Heart left ventricle (tissue), 16 donors: ENCODE results near the gene CYP1B1. TPM values are rescaled to one million over a fixed set of nuclear protein-coding genes. Genes with fewer than 3 reads are reported as not detected.
"Not testable (repeated sequence)": the region's sequence is repeated elsewhere in the genome, so short reads cannot be mapped to it uniquely, and the experiment has no call there.

Experiments used
- ATAC-seq, 4 donors: fragments of 200-7000 bp; cut with Tn5 transposase; one replicate each; pipeline ENCODE4 v1.9.1; 2020 to 2022; ENCODE audit warnings: moderate library complexity in 4 of 4, mild to moderate bottlenecking in 3 of 4, moderate number of reproducible peaks in 1 of 4
- DNase-seq, 5 donors: peaks; one replicate each; pipeline ENCODE4 v3.0.0-alpha.2; 2020
- H3K27ac ChIP-seq, 12 donors: fragments of 200-600 bp; sonication (generic) in 4 of 12; one replicate each; pipeline versions ENCODE4 v1.5.0 to v1.8.0; 2016 to 2022; ENCODE audit warnings: mild to moderate bottlenecking in 2 of 12
- H3K27me3 ChIP-seq, 9 donors: fragments of 200-600 bp; sonication (generic) in 2 of 9; one replicate each; pipeline versions ENCODE4 v1.5.1 to v1.8.0; 2016 to 2022; ENCODE audit warnings: mild to moderate bottlenecking in 3 of 9
- H3K36me3 ChIP-seq, 9 donors: fragments of 200-600 bp; sonication (generic) in 2 of 9; one replicate each; pipeline versions ENCODE4 v1.5.0 to v1.8.0; 2018 to 2022; ENCODE audit warnings: mild to moderate bottlenecking in 2 of 9
- H3K4me1 ChIP-seq, 12 donors: fragments of 200-600 bp; sonication (generic) in 4 of 12; one replicate each; pipeline versions ENCODE4 v1.5.0 to v1.8.0; 2016 to 2022; ENCODE audit warnings: mild to moderate bottlenecking in 3 of 12
- H3K4me3 ChIP-seq, 12 donors: fragments of 200-600 bp; sonication (generic) in 4 of 12; one replicate each; pipeline versions ENCODE4 v1.5.0 to v1.8.0; 2017 to 2022; ENCODE audit warnings: mild to moderate bottlenecking in 9 of 12, moderate library complexity in 4 of 12
- H3K9me3 ChIP-seq, 12 donors: fragments of 200-600 bp; sonication (generic) in 4 of 12; one replicate each; pipeline versions ENCODE4 v1.5.0 to v1.8.0; 2016 to 2022; ENCODE audit warnings: mild to moderate bottlenecking in 1 of 12
- POLR2A ChIP-seq, 2 donors: fragments of 450-650 bp; IDR thresholded peaks; one replicate each; pipeline ENCODE4 v1.6.1; 2017; ENCODE audit warnings: antibody characterized with exemption in 2 of 2, mild to moderate bottlenecking in 2 of 2, moderate library complexity in 2 of 2
- WGBS, 4 donors: extraction: QIAGEN DNeasy Blood & Tissue Kit in 2 of 4; methylation state at CpG; one replicate each; pipeline versions ENCODE4 v1.1.5 to v1.1.7; 2013 to 2018; 5-methylcytosine and 5-hydroxymethylcytosine counted together
- intact Hi-C, 10 donors: fragments of 100-400 bp; cut with DNase I; formaldehyde crosslinking; loops; one replicate each; pipeline versions ENCODE4 v1.11.1 to v1.14.2; 2022
- polyA plus RNA-seq, 2 donors: library from polyadenylated mRNA; stranded (reverse); fragments of 200-250 nt; gene quantifications; one replicate each; pipeline ENCODE4 v1.2.3, GENCODE V29; 2013
- total RNA-seq, 9 donors: library from RNA; depleted of rRNA in 2 of 9; stranded (reverse); fragments of >200 nt in 2 of 9; fragmentation: NEBNext Ultra II Directional in 3 of 9; extraction: Animal tissue kit (Norgen Biotek cat#: 25700) in 3 of 9; gene quantifications; one replicate each; pipeline versions ENCODE4 v1.1.0 to v1.2.4, GENCODE V29; 2016 to 2023
- TF ChIP-seq, protein P1 (sequence below), 12 donors: fragments of 200-600 bp; sonication (generic) in 4 of 12; IDR thresholded peaks; one replicate each; pipeline versions ENCODE4 v1.5.0 to v1.8.0; 2018 to 2022; ENCODE audit warnings: antibody characterized with exemption in 12 of 12, mild to moderate bottlenecking in 5 of 12
- donor health status: ischemic (EF 13 %, LVEDD 7.1; RV severe dilation, severe dysfunction).
- donor health status: healthy with polysubstance abuse.
- donor health status: DM: no; HTN: yes; CAD: no.
- donor health status: DM: no; HTN: no; CAD: no.
- donor health status: ischemic (EF 25% LVEDD 6.9; RV normal size, moderate dysfunction).
- donor health status: ischemic (EF 25% LVEDD 5.7; RV mildly dilated, moderate dysfunction).
- donor health status: healthy.
- donor health status: DM: yes; HTN: yes; CAD: no.
- donor health status: ischemic (EF 35%, LVEDD 5.7; RV mildly dilated, moderate dysfunction).
- donor health status: nonischemic (EF 11% LVEDD 7.7; RV severe dilation, severe dysfunction).
- donor health status: DM: yes; HTN: yes; CAD: no.
- donor health status: PGD.
- donor health status: ischemic (EF 29% LVEDD 5.4; RV normal size, mild dysfunction).
- donor health status: nonischemic (EF 23%, LVEDD 6.1; RV moderate dilation, normal function).

The CYP1B1 gene
- total and polyA plus RNA-seq, 11 donors: 3.9 to 68.8 (median 20.5) TPM

DNA sequence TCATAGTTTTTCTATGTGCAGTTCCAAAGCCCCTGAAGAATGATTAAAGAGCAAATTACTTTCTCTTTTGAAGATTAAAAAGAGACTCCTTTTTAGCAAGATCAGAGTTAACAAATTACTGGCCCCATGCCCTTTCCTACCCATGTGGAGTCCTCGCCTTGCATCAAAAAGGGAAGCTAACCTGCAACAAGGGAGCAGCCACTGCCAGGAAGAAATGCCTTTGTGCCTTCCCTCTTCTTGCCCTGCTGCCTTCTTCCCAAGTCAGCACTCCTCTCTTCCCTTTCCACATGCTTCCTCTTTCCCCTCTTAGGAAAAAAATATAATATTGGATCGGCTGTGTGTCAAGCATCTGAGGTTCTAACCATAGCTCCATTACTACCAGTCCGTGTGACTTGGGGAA, 37.1 kb upstream of the CYP1B1 start:
- WGBS, 4 donors: 56 to 68% (median 63%) methylated on average over 3 of the region's 3 CpGs
- Histone ChIP-seq H3K4me1 (peaks cover 0 to 51% (median 30%) of the 10 kb centered on the region in 12 donors), H3K9me3 (peaks cover 0 to 6% (median 0%) of the 10 kb centered on the region in 12 donors), H3K36me3 (no peaks in the 10 kb centered on the region), H3K27me3 (no peaks in the 10 kb centered on the region), H3K27ac (peak overlapping the region in 6 of 12 donors; percentile 14 to 72 (median 33)), H3K4me3 (no peak overlapping the region)
- DNase-seq (no peak), ATAC-seq (peak in 1 of 4 donors; percentile 45)
- intact Hi-C loops: loop anchor here in 6 of 10 donors (5.0 to 10.0 kb wide), 6 partner anchors 36 to 718 kb away; partner anchors contain the start of gene CYP1B1 (in 3 of the 6)
- no peak for TF ChIP-seq POLR2A (IDR thresholded peaks at IDR 0.05)
- TF ChIP-seq, protein P1, sequence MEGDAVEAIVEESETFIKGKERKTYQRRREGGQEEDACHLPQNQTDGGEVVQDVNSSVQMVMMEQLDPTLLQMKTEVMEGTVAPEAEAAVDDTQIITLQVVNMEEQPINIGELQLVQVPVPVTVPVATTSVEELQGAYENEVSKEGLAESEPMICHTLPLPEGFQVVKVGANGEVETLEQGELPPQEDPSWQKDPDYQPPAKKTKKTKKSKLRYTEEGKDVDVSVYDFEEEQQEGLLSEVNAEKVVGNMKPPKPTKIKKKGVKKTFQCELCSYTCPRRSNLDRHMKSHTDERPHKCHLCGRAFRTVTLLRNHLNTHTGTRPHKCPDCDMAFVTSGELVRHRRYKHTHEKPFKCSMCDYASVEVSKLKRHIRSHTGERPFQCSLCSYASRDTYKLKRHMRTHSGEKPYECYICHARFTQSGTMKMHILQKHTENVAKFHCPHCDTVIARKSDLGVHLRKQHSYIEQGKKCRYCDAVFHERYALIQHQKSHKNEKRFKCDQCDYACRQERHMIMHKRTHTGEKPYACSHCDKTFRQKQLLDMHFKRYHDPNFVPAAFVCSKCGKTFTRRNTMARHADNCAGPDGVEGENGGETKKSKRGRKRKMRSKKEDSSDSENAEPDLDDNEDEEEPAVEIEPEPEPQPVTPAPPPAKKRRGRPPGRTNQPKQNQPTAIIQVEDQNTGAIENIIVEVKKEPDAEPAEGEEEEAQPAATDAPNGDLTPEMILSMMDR (IDR thresholded peaks at IDR 0.05): no peak

GRCh38 chr2:38111350-38111749, 35.4 kb upstream of the CYP1B1 start:
- not testable (repeated sequence) for H3K4me3 ChIP-seq, DNase-seq, H3K36me3 ChIP-seq, ATAC-seq, H3K27me3 ChIP-seq, H3K27ac ChIP-seq, H3K9me3 ChIP-seq
- intact Hi-C loops: loop anchor here in 6 of 10 donors (5.0 to 10.0 kb wide), 6 partner anchors 34 to 717 kb away; partner anchors contain the start of gene CYP1B1 (in 3 of the 6)
- WGBS, 4 donors: 85 to 93% (median 91%) methylated on average over 4 of the region's 4 CpGs
- H3K4me1 ChIP-seq: peaks cover 0 to 48% (median 36%) of the 10 kb centered on the region in 12 donors

- TF ChIP-seq, protein P1 (IDR thresholded peaks at IDR 0.05): no peak
- TF ChIP-seq POLR2A (IDR thresholded peaks at IDR 0.05): no peak
- 67 to 70% (median 68%) methylated on average over 4 of the region's 4 CpGs for WGBS, 4 donors
- no peak overlapping the region for H3K4me3 ChIP-seq
- no peaks in the 10 kb centered on the region for H3K36me3 ChIP-seq
- no peak for ATAC-seq
- DNase-seq: no peak
- H3K4me1 ChIP-seq: peaks cover 0 to 40% (median 31%) of the 10 kb centered on the region in 12 donors
- H3K9me3 ChIP-seq: peaks cover 0 to 6% (median 0%) of the 10 kb centered on the region in 12 donors
- intact Hi-C loops: loop anchor here in 6 of 10 donors (5.0 to 10.0 kb wide), 6 partner anchors 32 to 715 kb away; partner anchors contain the start of gene CYP1B1 (in 3 of the 6)
- no peak overlapping the region for H3K27ac ChIP-seq
- H3K27me3 ChIP-seq: no peaks in the 10 kb centered on the region
Measured at GRCh38 chr2:38109732-38110181, 33.8 kb upstream of the CYP1B1 start.

DNA sequence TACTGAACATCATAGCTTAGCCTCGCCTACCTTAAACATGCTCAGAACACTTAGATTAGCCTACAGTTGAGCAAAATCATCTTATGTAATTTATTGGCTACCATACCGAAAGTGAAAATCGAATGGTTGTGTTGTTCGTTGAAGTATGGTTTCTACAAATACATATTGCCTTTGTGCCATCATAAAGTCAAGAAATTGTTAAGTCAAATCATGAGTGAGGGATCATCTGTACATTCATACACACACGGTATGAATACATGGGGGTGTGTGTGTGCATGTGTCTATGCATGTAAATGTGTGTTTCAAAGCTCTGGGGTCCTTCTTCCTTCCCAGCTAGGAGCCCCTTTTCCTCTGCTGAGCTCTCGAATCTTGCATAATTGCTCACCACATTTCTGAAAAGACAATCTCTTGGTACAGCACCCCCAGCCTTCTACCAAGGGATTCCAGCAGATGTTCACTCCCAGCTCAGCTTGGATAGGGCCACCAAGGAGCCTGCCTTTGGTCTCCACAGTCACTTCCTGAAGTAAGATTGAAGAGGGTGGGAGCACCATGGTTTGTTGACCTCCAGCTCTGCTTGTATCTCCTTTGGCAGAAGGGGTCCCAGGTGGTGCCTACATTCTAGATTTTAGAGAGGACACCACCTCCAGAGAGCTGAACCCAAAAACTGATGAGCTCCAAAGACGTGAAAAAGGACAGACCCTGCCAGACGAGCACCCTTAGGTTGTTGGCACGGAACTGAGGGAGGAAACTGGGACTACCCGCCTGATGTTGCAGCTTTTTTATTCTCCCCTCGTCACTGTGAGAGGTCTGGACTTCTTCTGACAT, 33.2 kb upstream of the CYP1B1 start:
- Histone ChIP-seq H3K27ac (no peak overlapping the region), H3K36me3 (no peaks in the 10 kb centered on the region), H3K27me3 (no peaks in the 10 kb centered on the region), H3K4me3 (no peak overlapping the region), H3K4me1 (peaks cover 0 to 34% (median 26%) of the 10 kb centered on the region in 12 donors), H3K9me3 (peaks cover 0 to 10% (median 0%) of the 10 kb centered on the region in 12 donors)
- no peak for TF ChIP-seq POLR2A (IDR thresholded peaks at IDR 0.05)
- TF ChIP-seq, protein P1 (IDR thresholded peaks at IDR 0.05): no peak
- ATAC-seq (no peak), DNase-seq (no peak)
- intact Hi-C loops: no loop called here
- 81 to 86% (median 83%) methylated on average over 11 of the region's 11 CpGs for WGBS, 4 donors
